Measurements from ENCODE around the gene CTNNA2.

DNA sequence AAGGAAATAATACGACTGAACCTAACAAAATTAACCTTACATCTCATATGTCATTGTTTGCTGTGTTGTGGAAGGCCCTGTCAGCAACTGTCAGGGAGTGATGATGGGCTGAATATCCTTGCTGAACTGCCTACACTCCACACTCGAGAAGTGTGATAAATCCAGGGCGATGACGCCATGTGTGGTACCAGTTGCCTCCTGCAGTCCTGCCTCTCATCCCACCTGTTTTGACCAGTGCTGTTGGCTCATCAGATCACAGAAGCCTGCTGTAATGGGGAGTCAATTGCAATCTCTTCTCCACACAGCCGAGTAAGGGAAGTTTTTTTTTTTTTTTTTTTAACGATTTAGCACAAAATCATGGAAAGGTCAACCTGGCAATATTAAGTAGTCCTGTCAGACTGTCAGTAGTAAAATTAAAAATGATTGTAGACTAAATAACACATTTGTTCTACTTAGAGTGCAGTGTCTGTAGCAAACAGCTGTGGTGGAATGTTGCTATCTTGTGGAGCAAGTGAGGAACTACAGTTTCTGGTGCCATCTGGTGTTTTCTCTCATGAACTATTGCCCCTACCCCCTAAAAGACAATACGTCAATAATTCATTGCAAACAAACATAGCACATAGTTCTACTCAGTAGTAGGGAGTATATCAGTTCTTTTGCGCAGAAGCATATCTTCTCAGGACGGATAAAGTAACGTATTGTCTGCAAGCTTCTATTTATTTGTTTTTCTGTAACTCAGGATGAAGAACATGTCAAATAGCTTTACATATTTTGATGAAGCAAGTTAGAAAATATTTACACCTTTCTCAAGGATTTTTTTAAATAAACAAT is 347.6 kb downstream of the CTNNA2 start:
- TF ChIP-seq, protein P1, sequence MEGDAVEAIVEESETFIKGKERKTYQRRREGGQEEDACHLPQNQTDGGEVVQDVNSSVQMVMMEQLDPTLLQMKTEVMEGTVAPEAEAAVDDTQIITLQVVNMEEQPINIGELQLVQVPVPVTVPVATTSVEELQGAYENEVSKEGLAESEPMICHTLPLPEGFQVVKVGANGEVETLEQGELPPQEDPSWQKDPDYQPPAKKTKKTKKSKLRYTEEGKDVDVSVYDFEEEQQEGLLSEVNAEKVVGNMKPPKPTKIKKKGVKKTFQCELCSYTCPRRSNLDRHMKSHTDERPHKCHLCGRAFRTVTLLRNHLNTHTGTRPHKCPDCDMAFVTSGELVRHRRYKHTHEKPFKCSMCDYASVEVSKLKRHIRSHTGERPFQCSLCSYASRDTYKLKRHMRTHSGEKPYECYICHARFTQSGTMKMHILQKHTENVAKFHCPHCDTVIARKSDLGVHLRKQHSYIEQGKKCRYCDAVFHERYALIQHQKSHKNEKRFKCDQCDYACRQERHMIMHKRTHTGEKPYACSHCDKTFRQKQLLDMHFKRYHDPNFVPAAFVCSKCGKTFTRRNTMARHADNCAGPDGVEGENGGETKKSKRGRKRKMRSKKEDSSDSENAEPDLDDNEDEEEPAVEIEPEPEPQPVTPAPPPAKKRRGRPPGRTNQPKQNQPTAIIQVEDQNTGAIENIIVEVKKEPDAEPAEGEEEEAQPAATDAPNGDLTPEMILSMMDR (IDR thresholded peaks at IDR 0.05) = no peak
- TF ChIP-seq POLR2A (IDR thresholded peaks at IDR 0.05) (no peak), POLR2AphosphoS5 (IDR thresholded peaks at IDR 0.05; ENCODE audit: insufficient read depth in 1 of 2, low read depth in 1 of 2) (no peak)

All from vagina (tissue), 2 donors.